HCT116 (cell line): ENCODE results near the gene HMCN1. TPM values are rescaled to one million over a fixed set of nuclear protein-coding genes. Genes with fewer than 3 reads are reported as not detected.

Experiments used
- ATAC-seq: fragments of 200-7000 bp; cut with Tn5 transposase; 2 replicates; pipeline ENCODE4 v1.9.1; 2020; ENCODE audit warnings: mild to moderate bottlenecking, moderate library complexity
- BruUV-seq: library from RNA; stranded (reverse); fragments of 400-500 nt; replicated peaks from 2 replicates; lab custom pipeline; 2021; lab: Mats Ljungman, UMichigan
- CTCF ChIA-PET: fragments of 300-600 bp; sonication (Branson Sonifier 250); formaldehyde crosslinking; loops from one replicate; lab custom pipeline; 2021; ENCODE audit warnings: antibody characterized with exemption; lab: Charles Lee
- POLR2A ChIA-PET: fragments of 300-600, 350-600 bp; sonication (Branson Sonifier 250); formaldehyde crosslinking; loops from one replicate; lab custom pipeline; 2021; ENCODE audit warnings: antibody characterized with exemption; lab: Charles Lee
- RAD21 ChIA-PET, 2 experiments: fragments of 300-600 bp; sonication (Branson Sonifier 250); formaldehyde crosslinking; loops; one replicate each; lab custom pipeline; 2023; ENCODE audit warnings: low total read pairs in 2 of 2; ENCODE audit not compliant: uncharacterized antibody in 2 of 2, unreplicated experiment in 2 of 2, low non-redundant PET in 1 of 2; lab: Charles Lee
- DNase-seq: peaks from one replicate; pipeline ENCODE4 v3.0.0-alpha.2; 2010; ENCODE audit warnings: low read depth, low spot score
- H2AFZ ChIP-seq: fragments of 200-600 bp; shearing (Covaris generic), sonication (generic); 2 replicates; pipeline ENCODE4 v1.6.1; 2017; ENCODE audit warnings: low read depth, mixed run types, mixed read lengths, antibody characterized with exemption, low read length; ENCODE audit not compliant: poor library complexity, severe bottlenecking
- H3K27ac ChIP-seq: 2 replicates; pipeline ENCODE4 v1.5.1; 2012; ENCODE audit warnings: low read depth, low read length
- H3K27me3 ChIP-seq: fragments of 200-600 bp; sonication (generic); 2 replicates; pipeline ENCODE4 v1.6.1; 2016; ENCODE audit warnings: mixed run types, low read length, mixed read lengths; ENCODE audit not compliant: insufficient read depth
- H3K36me3 ChIP-seq, 2 experiments: fragments of 200-500 bp in 1 of 2; fragments of 200-600 bp in 1 of 2; sonication (Bioruptor generic) in 1 of 2; sonication (generic) in 1 of 2; 2 replicates each; pipeline versions ENCODE4 v1.5.1 to v1.6.1; 2014 to 2016; ENCODE audit warnings: low read length in 2 of 2, inconsistent platforms in 1 of 2, mixed read lengths in 1 of 2, mixed run types in 1 of 2; ENCODE audit not compliant: insufficient read depth in 2 of 2, control insufficient read depth in 1 of 2
- H3K4me1 ChIP-seq, 2 experiments: fragments of 200-600 bp in 1 of 2; sonication (generic) in 1 of 2; 2 replicates each; pipeline versions ENCODE4 v1.5.1 to v1.6.1; 2012 to 2017; ENCODE audit warnings: low read length in 2 of 2, inconsistent platforms in 1 of 2, mild to moderate bottlenecking in 1 of 2, mixed read lengths in 1 of 2, mixed run types in 1 of 2, moderate library complexity in 1 of 2; ENCODE audit not compliant: insufficient read depth in 2 of 2, control insufficient read depth in 1 of 2
- H3K4me2 ChIP-seq: fragments of 200-600 bp; sonication (generic); 2 replicates; pipeline ENCODE4 v1.6.1; 2017; ENCODE audit warnings: mixed run types, low read length, mixed read lengths
- H3K4me3 ChIP-seq, 2 experiments: fragments of 200-600 bp in 1 of 2; sonication (generic) in 1 of 2; replicated peaks in 1 of 2; 2 replicates each; pipeline ENCODE4 v1.5.1; 2011 to 2016; ENCODE audit warnings: low read length in 2 of 2, control low read depth in 1 of 2, low read depth in 1 of 2, mild to moderate bottlenecking in 1 of 2, mixed read lengths in 1 of 2, mixed run types in 1 of 2
- H3K79me2 ChIP-seq: fragments of 200-600 bp; sonication (generic); 2 replicates; pipeline ENCODE4 v1.6.1; 2017; ENCODE audit warnings: mild to moderate bottlenecking, mixed run types, low read length, moderate library complexity, mixed read lengths; ENCODE audit not compliant: insufficient read depth
- H3K9ac ChIP-seq: fragments of 200-600 bp; sonication (generic); 2 replicates; pipeline ENCODE4 v1.6.1; 2016; ENCODE audit warnings: low read length, mixed read lengths
- H3K9me2 ChIP-seq: fragments of 200-600 bp; sonication (generic), shearing (Covaris generic); 2 replicates; pipeline ENCODE4 v1.6.1; 2017; ENCODE audit warnings: mixed run types, mild to moderate bottlenecking, moderate library complexity; ENCODE audit not compliant: insufficient read depth
- H3K9me3 ChIP-seq, 2 experiments: fragments of 200-500 bp in 1 of 2; fragments of 200-600 bp in 1 of 2; sonication (Bioruptor generic) in 1 of 2; sonication (generic) in 1 of 2; 2 replicates each; pipeline ENCODE4 v1.6.1; 2014 to 2017; ENCODE audit warnings: low read length in 2 of 2, mixed read lengths in 2 of 2, inconsistent platforms in 1 of 2, low read depth in 1 of 2, mild to moderate bottlenecking in 1 of 2, mixed run types in 1 of 2, moderate library complexity in 1 of 2; ENCODE audit not compliant: control insufficient read depth in 1 of 2, insufficient read depth in 1 of 2
- H4K20me1 ChIP-seq: fragments of 200-600 bp; sonication (generic), shearing (Covaris generic); 2 replicates; pipeline ENCODE4 v1.6.1; 2017; ENCODE audit warnings: mixed run types, mild to moderate bottlenecking, moderate library complexity; ENCODE audit not compliant: insufficient read depth
- CBX3 ChIP-seq: IDR thresholded peaks from 2 replicates; pipeline ENCODE4 v1.6.1; 2012; ENCODE audit warnings: low read depth
- CEBPB ChIP-seq: IDR thresholded peaks from 2 replicates; pipeline ENCODE4 v1.6.1; 2012; ENCODE audit warnings: low read depth
- CTCF ChIP-seq, 3 experiments: fragments of 200-600 bp in 1 of 3; sonication (generic) in 1 of 3; IDR thresholded peaks in 2 of 3; conservative IDR thresholded peaks in 1 of 3; 2 replicates each; pipeline ENCODE4 v1.5.1; 2012 to 2017; ENCODE audit warnings: low read depth in 2 of 3, low read length in 2 of 3, antibody characterized with exemption in 1 of 3, borderline replicate concordance in 1 of 3, control low read depth in 1 of 3, mild to moderate bottlenecking in 1 of 3, mixed read lengths in 1 of 3, mixed run types in 1 of 3, moderate library complexity in 1 of 3; ENCODE audit not compliant: insufficient read depth in 1 of 3
- EGR1 ChIP-seq: IDR thresholded peaks from 2 replicates; pipeline ENCODE4 v1.6.1; 2012; ENCODE audit warnings: low read depth
- ELF1 ChIP-seq: IDR thresholded peaks from 2 replicates; pipeline ENCODE4 v1.6.1; 2012; ENCODE audit warnings: low read depth, borderline replicate concordance
- EZH2 ChIP-seq: fragments of 200-600 bp; sonication (generic); IDR thresholded peaks from 2 replicates; pipeline ENCODE4 v1.6.1; 2017; ENCODE audit warnings: antibody characterized with exemption, mixed run types
- EZH2phosphoT487 ChIP-seq: fragments of 200-600 bp; IDR thresholded peaks from 2 replicates; pipeline ENCODE4 v1.6.1; 2018; ENCODE audit warnings: antibody characterized with exemption, borderline replicate concordance
- FOSL1 ChIP-seq: IDR thresholded peaks from 2 replicates; pipeline ENCODE4 v1.6.1; 2012; ENCODE audit warnings: low read depth
- POLR2A ChIP-seq: IDR thresholded peaks from 2 replicates; pipeline ENCODE4 v1.7.0; 2011; ENCODE audit warnings: borderline replicate concordance; ENCODE audit not compliant: insufficient read depth, insufficient read length; ENCODE audit errors: extremely low read depth
- POLR2AphosphoS5 ChIP-seq: IDR thresholded peaks from 2 replicates; pipeline ENCODE4 v1.6.1; 2011; ENCODE audit warnings: mild to moderate bottlenecking, low read depth, low read length, moderate library complexity
- RAD21 ChIP-seq: IDR thresholded peaks from 2 replicates; pipeline ENCODE4 v1.6.1; 2012; ENCODE audit warnings: low read depth, mild to moderate bottlenecking
- REST ChIP-seq: IDR thresholded peaks from 2 replicates; pipeline ENCODE4 v1.6.1; 2012; ENCODE audit warnings: low read depth
- SP1 ChIP-seq: IDR thresholded peaks from 2 replicates; pipeline ENCODE4 v1.6.1; 2012; ENCODE audit warnings: low read depth
- YY1 ChIP-seq: IDR thresholded peaks from 2 replicates; pipeline ENCODE4 v1.6.1; 2011; ENCODE audit warnings: low read length, low read depth, moderate library complexity, mild to moderate bottlenecking; ENCODE audit not compliant: insufficient replicate concordance; ENCODE audit errors: extremely low read depth
- ZBTB33 ChIP-seq: IDR thresholded peaks from 2 replicates; pipeline ENCODE4 v1.6.1; 2011; ENCODE audit warnings: mild to moderate bottlenecking, low read length, moderate library complexity; ENCODE audit not compliant: insufficient replicate concordance; ENCODE audit errors: extremely low read depth
- ZFX ChIP-seq: fragments of 450-650 bp; IDR thresholded peaks from 2 replicates; pipeline ENCODE4 v1.6.1; 2017
- ZNF274 ChIP-seq: fragments of 200-500 bp; sonication (Bioruptor generic); IDR thresholded peaks from 2 replicates; pipeline ENCODE4 v1.6.1; 2014; ENCODE audit warnings: mild to moderate bottlenecking, low read depth, low read length, inconsistent platforms
- intact Hi-C: fragments of 100-400 bp; cut with micrococcal nuclease; formaldehyde crosslinking; loops from 2 replicates; pipeline ENCODE4 v1.10.0; 2022
- total RNA-seq: library from RNA; stranded (reverse); gene quantifications from one replicate; pipeline ENCODE4 v1.2.1, GENCODE V29; 2021; ENCODE audit not compliant: unreplicated experiment
- TF ChIP-seq, protein P1 (sequence below): IDR thresholded peaks from 2 replicates; pipeline ENCODE4 v1.6.1; 2012

The HMCN1 gene
- total RNA-seq, 1 experiment from 2014 or later: 0.59 TPM

- H3K9me2 ChIP-seq: no peaks in the 10 kb centered on the region
- no peak overlapping the region for H3K4me3 ChIP-seq
- H3K9me3 ChIP-seq: 0 out of 4 replicates have a peak, but pooled peaks cover 0 to 7% of the 10 kb centered on the region in 2 experiments
- H3K4me1 ChIP-seq: no peaks in the 10 kb centered on the region
- H3K9ac ChIP-seq: no peak overlapping the region
- TF ChIP-seq SP1 (no peak), FOSL1 (no peak), POLR2AphosphoS5 (no peak), ZNF274 (no peak), ELF1 (no peak), CEBPB (no peak), EZH2phosphoT487 (no peak), ZBTB33 (no peak), EZH2 (no peak), CTCF (IDR thresholded peaks at IDR 0.05 in 2 of 3, conservative IDR thresholded peaks at IDR 0.05 in 1 of 3; ENCODE audit: borderline replicate concordance in 1 of 3, insufficient read depth in 1 of 3, low read depth in 2 of 3, low read length in 2 of 3) (no peak), ZFX (no peak), REST (no peak), CBX3 (no peak), RAD21 (no peak), POLR2A (no peak), EGR1 (no peak), YY1 (no peak)
- TF ChIP-seq, protein P1, sequence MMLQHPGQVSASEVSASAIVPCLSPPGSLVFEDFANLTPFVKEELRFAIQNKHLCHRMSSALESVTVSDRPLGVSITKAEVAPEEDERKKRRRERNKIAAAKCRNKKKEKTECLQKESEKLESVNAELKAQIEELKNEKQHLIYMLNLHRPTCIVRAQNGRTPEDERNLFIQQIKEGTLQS: no peak
- no peaks in the 10 kb centered on the region for H3K36me3 ChIP-seq
- ChIA-PET CTCF (no interaction called here), RAD21 (no interaction called here), POLR2A (no interaction called here)
- H2AFZ ChIP-seq: no peak overlapping the region
- H4K20me1 ChIP-seq: no peaks in the 10 kb centered on the region
- DNase-seq: no peak
- intact Hi-C loops: no loop called here
- no TSS peak for BruUV-seq
- H3K27me3 ChIP-seq: no peaks in the 10 kb centered on the region
- no peaks in the 10 kb centered on the region for H3K79me2 ChIP-seq
- no peak for ATAC-seq
- no peak overlapping the region for H3K27ac ChIP-seq
- no peak overlapping the region for H3K4me2 ChIP-seq
These were observed 64.3 kb downstream of the HMCN1 start for GRCh38 chr1:185798505-185798904.
